Measurements from ENCODE around the gene MANEAL.
A peak's percentile ranks its signal among the peaks of the same experiment; 100 is the strongest.

GRCh38 chr1:37764888-37765441, 28.7 kb upstream of the MANEAL start, which contains the start of gene EPHA10:
- no peak for TF ChIP-seq CTCF (IDR thresholded peaks at IDR 0.05)
- peak; percentile 62 for TF ChIP-seq EZH2 (IDR thresholded peaks at IDR 0.05)
- no peak for TF ChIP-seq EZH2phosphoT487 (IDR thresholded peaks at IDR 0.05)
